ENCODE results near the gene VSTM2B. TPM values are rescaled to one million over a fixed set of nuclear protein-coding genes. Genes with fewer than 3 reads are reported as not detected.

Gene VSTM2B
- total and polyA plus RNA-seq, 2 of the 4 experiments (the other 2 are of a cell fraction) = not detected

DNA sequence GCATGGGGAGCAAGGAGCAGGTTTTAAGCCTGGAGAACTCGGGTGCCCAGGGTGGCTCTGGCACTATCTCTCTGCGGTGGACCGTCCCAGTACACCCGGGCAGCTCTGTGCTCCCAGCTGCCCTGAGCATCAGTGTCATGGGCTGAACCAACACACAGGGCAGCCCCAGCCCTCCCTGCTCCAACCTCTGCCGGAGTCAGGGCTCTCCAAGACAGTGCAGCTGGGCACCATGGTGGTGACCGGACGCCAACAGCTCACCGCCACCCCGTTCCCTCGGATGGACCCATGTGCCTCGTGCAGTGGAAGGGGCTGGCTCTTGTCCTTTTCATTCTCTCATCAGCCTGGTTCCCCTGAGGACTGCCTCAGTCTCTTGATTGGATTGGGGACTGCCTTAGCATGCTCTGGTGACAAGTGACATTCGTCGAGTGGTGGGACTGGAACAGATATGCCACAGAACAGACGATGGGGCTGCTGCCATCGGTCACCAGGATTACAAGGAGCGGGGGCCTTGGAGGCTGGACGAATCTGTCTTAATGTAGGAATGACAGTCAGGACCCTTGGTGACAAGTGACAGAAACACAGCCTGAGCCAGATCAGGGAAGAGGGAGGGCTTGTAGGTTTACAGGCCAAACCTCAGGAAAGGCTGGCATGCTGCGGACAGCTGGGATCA, 25.7 kb upstream of the VSTM2B start:
- ChIA-PET POLR2A (ENCODE audit: unreplicated experiment) (no interaction called here), CTCF (no interaction called here)
- Histone ChIP-seq H3K4me2 (ENCODE audit: low read depth, low read length) (no peak overlapping the region), H4K20me1 (ENCODE audit: insufficient read depth, low read length) (no peaks in the 10 kb centered on the region), H3K56ac (ENCODE audit: extremely low read depth, insufficient read depth, low read length) (no peak overlapping the region), H3K14ac (replicated peaks; ENCODE audit: low read depth, low read length) (no peak overlapping the region), H4K91ac (ENCODE audit: insufficient read depth, low read depth, low read length) (no peak overlapping the region), H3K9me3 (ENCODE audit: control insufficient read depth, insufficient read depth, low read length) (peaks cover 5% of the 10 kb centered on the region; the same call in 1 of the 2 replicates), H3K27me3 (ENCODE audit: control insufficient read depth, insufficient read depth, low read length) (no peaks in the 10 kb centered on the region), H3K36me3 (ENCODE audit: control insufficient read depth, insufficient read depth, low read length) (no peaks in the 10 kb centered on the region), H2BK5ac (ENCODE audit: low read depth, low read length, poor library complexity, severe bottlenecking) (no peak overlapping the region), H3K79me1 (ENCODE audit: low read depth in 1 of 2, low read length in 2 of 2) (no peaks in the 10 kb centered on the region), H3K9me1 (ENCODE audit: insufficient read depth, low read length) (no peaks in the 10 kb centered on the region), H3K4me1 (ENCODE audit: control insufficient read depth, insufficient read depth, low read length) (no peaks in the 10 kb centered on the region), H3K23ac (ENCODE audit: low read depth, low read length) (no peak overlapping the region), H2BK15ac (ENCODE audit: low read depth, low read length) (no peak overlapping the region), H4K8ac (ENCODE audit: low read depth in 2 of 2, low read length in 2 of 2) (no peak overlapping the region), H2BK20ac (ENCODE audit: low read depth, low read length) (no peak overlapping the region), H2AK5ac (ENCODE audit: low read depth, low read length) (no peak overlapping the region), H2AFZ (replicated peaks; ENCODE audit: low read length, poor library complexity) (no peak overlapping the region), H4K5ac (ENCODE audit: low read depth, low read length) (no peak overlapping the region), H3K4me3 (ENCODE audit: insufficient read depth, low read depth, low read length) (no peak overlapping the region), H3K27ac (ENCODE audit: insufficient read depth, low read length) (no peak overlapping the region), H2AK9ac (replicated peaks; ENCODE audit: low read depth, low read length, poor library complexity) (no peak overlapping the region), H3K18ac (ENCODE audit: low read depth, low read length) (no peak overlapping the region), H2BK120ac (ENCODE audit: low read depth, low read length) (no peak overlapping the region), H3K9ac (ENCODE audit: low read depth, low read length) (no peak overlapping the region), H3K4ac (ENCODE audit: low read depth, low read length) (no peak overlapping the region)
- intact Hi-C loops (cut with micrococcal nuclease) (no loop called here), in situ Hi-C loops (cut with MboI; ENCODE audit: low sequenced_read_pairs) (no loop called here), dilution Hi-C loops (cut with HindIII; ENCODE audit: low sequenced_read_pairs, unreplicated experiment) (no loop called here)
- BruUV-seq (replicated peaks) = no TSS peak
- TF ChIP-seq POLR2A (IDR thresholded peaks at IDR 0.05; ENCODE audit: low read depth, low read length) = no peak
- TF ChIP-seq MXI1 (IDR thresholded peaks at IDR 0.05; ENCODE audit: borderline replicate concordance, low read depth, low read length) = no peak
- TF ChIP-seq RAD21 (IDR thresholded peaks at IDR 0.05; ENCODE audit: low read length) = no peak
- TF ChIP-seq CHD1 (IDR thresholded peaks at IDR 0.05; ENCODE audit: low read depth, low read length) = no peak
- no peak for DNase-seq
- 51% methylated on average over 10 of the region's 18 CpGs; no CpG with 5 or more reads in 1 of the 2 experiments for WGBS, 2 experiments (ENCODE audit: extremely low coverage in 2 of 2, insufficient read length in 1 of 2)
- no peak for ATAC-seq (ENCODE audit: low read depth)

Measured in IMR-90 (cell line).